IMR-90 (cell line): ENCODE results near the gene CUL3.

Experiments used
- BHLHE40 ChIP-seq: fragments of 150-350 bp; IDR thresholded peaks from 2 replicates; pipeline ENCODE4 v1.6.1; 2016; ENCODE audit warnings: mild to moderate bottlenecking, low read depth, low read length
- CEBPB ChIP-seq: IDR thresholded peaks from 2 replicates; pipeline ENCODE4 v1.6.1; 2012; ENCODE audit warnings: low read depth, low read length, improper control_type of control experiment
- FOS ChIP-seq: fragments of 150-350 bp; IDR thresholded peaks from 2 replicates; pipeline ENCODE4 v1.6.1; 2016; ENCODE audit warnings: low read depth, low read length
- MAFK ChIP-seq: IDR thresholded peaks from 2 replicates; pipeline ENCODE4 v1.6.1; 2012; ENCODE audit warnings: low read depth, low read length, improper control_type of control experiment
- MXI1 ChIP-seq: IDR thresholded peaks from 2 replicates; pipeline ENCODE4 v1.6.1; 2012; ENCODE audit warnings: low read depth, mild to moderate bottlenecking, low read length, moderate library complexity, borderline replicate concordance
- POLR2A ChIP-seq: IDR thresholded peaks from 2 replicates; pipeline ENCODE4 v1.6.1; 2012; ENCODE audit warnings: mild to moderate bottlenecking, low read depth, low read length
- RAD21 ChIP-seq: IDR thresholded peaks from 2 replicates; pipeline ENCODE4 v1.6.1; 2012; ENCODE audit warnings: low read length, improper control_type of control experiment
- RCOR1 ChIP-seq: IDR thresholded peaks from 2 replicates; pipeline ENCODE4 v1.6.1; 2012; ENCODE audit warnings: mild to moderate bottlenecking, low read length, improper control_type of control experiment; ENCODE audit not compliant: insufficient replicate concordance
- RFX5 ChIP-seq: IDR thresholded peaks from 2 replicates; pipeline ENCODE4 v1.8.0; 2012; ENCODE audit warnings: low read depth, mild to moderate bottlenecking, low read length, moderate library complexity
- SMC3 ChIP-seq: fragments of 150-350 bp; IDR thresholded peaks from 2 replicates; pipeline ENCODE4 v1.6.1; 2016; ENCODE audit warnings: low read depth, mild to moderate bottlenecking, antibody characterized with exemption, low read length, moderate library complexity
- TF ChIP-seq, protein P1 (sequence below): conservative IDR thresholded peaks from 2 replicates; pipeline ENCODE4 v1.5.1; 2012; ENCODE audit warnings: mild to moderate bottlenecking, low read depth, low read length, improper control_type of control experiment
- TF ChIP-seq, protein P2 (sequence below): fragments of 150-350 bp; IDR thresholded peaks from 2 replicates; pipeline ENCODE4 v1.6.1; 2017; ENCODE audit warnings: mild to moderate bottlenecking, antibody characterized with exemption, low read length, low read depth
- TF ChIP-seq, protein P3 (sequence below): fragments of 150-350 bp; IDR thresholded peaks from 2 replicates; pipeline ENCODE4 v1.6.1; 2016; ENCODE audit warnings: low read depth, mild to moderate bottlenecking, low read length, moderate library complexity, borderline replicate concordance

DNA sequence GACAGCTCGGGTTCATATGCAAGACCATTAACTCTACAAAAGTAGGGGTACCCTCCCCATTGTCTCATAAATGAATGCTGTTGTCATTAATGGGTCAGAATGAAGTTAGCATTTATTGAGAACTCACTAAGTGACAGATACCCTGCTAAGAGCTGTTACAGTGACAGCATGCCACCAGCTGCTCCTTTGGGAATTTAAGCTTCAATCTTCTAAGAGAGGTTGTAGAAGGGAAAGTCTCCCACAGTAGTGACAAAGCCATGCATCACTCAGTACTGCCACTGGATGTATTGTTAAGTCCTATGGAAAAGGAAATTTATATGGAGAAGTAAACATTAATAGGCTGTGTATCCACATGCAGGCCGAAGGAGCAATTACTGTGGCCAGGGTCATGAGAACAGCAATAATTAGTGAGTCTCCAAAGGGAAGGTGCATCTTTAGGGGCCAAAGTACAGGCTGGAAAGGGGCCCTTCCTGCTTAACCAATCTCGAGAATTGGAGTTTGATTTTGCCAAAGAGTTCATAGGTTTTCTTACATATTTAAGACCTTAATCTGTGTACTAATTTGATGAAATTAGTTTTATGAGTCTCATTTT, 118.8 kb downstream of the CUL3 start:
- TF ChIP-seq, protein P1, sequence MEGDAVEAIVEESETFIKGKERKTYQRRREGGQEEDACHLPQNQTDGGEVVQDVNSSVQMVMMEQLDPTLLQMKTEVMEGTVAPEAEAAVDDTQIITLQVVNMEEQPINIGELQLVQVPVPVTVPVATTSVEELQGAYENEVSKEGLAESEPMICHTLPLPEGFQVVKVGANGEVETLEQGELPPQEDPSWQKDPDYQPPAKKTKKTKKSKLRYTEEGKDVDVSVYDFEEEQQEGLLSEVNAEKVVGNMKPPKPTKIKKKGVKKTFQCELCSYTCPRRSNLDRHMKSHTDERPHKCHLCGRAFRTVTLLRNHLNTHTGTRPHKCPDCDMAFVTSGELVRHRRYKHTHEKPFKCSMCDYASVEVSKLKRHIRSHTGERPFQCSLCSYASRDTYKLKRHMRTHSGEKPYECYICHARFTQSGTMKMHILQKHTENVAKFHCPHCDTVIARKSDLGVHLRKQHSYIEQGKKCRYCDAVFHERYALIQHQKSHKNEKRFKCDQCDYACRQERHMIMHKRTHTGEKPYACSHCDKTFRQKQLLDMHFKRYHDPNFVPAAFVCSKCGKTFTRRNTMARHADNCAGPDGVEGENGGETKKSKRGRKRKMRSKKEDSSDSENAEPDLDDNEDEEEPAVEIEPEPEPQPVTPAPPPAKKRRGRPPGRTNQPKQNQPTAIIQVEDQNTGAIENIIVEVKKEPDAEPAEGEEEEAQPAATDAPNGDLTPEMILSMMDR, result no peak
- TF ChIP-seq, protein P2, sequence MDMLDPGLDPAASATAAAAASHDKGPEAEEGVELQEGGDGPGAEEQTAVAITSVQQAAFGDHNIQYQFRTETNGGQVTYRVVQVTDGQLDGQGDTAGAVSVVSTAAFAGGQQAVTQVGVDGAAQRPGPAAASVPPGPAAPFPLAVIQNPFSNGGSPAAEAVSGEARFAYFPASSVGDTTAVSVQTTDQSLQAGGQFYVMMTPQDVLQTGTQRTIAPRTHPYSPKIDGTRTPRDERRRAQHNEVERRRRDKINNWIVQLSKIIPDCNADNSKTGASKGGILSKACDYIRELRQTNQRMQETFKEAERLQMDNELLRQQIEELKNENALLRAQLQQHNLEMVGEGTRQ, result no peak
- TF ChIP-seq POLR2A (no peak), CEBPB (no peak), SMC3 (no peak), BHLHE40 (no peak), MXI1 (no peak), RAD21 (no peak), FOS (no peak), RFX5 (no peak), MAFK (no peak), RCOR1 (no peak)
- TF ChIP-seq, protein P3, sequence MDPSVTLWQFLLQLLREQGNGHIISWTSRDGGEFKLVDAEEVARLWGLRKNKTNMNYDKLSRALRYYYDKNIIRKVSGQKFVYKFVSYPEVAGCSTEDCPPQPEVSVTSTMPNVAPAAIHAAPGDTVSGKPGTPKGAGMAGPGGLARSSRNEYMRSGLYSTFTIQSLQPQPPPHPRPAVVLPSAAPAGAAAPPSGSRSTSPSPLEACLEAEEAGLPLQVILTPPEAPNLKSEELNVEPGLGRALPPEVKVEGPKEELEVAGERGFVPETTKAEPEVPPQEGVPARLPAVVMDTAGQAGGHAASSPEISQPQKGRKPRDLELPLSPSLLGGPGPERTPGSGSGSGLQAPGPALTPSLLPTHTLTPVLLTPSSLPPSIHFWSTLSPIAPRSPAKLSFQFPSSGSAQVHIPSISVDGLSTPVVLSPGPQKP, result no peak
